PC-3 (cell line): Measurements from ENCODE around the gene SLC25A36. TPM values are rescaled to one million over a fixed set of nuclear protein-coding genes. Genes with fewer than 3 reads are reported as not detected.
A peak's percentile ranks its signal among the peaks of the same experiment; 100 is the strongest.

Source experiments
- ATAC-seq: fragments of 200-7000 bp; cut with Tn5 transposase; 2 replicates; pipeline ENCODE4 v1.9.1; 2020; ENCODE audit warnings: mild to moderate bottlenecking, moderate library complexity
- BruUV-seq: library from RNA; stranded (reverse); fragments of 400-500 nt; replicated peaks from 2 replicates; lab custom pipeline; 2021; lab: Mats Ljungman, UMichigan
- CTCF ChIA-PET: fragments of 300-600 bp; sonication (Branson Sonifier 250); formaldehyde crosslinking; loops from one replicate; lab custom pipeline; 2022; ENCODE audit warnings: antibody characterized with exemption; lab: Charles Lee
- POLR2A ChIA-PET: fragments of 300-600 bp; sonication (Branson Sonifier 250); formaldehyde crosslinking; loops from one replicate; lab custom pipeline; 2022; ENCODE audit warnings: antibody characterized with exemption; ENCODE audit not compliant: unreplicated experiment; lab: Charles Lee
- DNase-seq: peaks from one replicate; pipeline ENCODE4 v3.0.0-alpha.2; 2015
- H2AFZ ChIP-seq: fragments of 300-600 bp; sonication (generic); 2 replicates; pipeline ENCODE4 v1.6.0; 2016; ENCODE audit warnings: antibody characterized with exemption, low read length
- H3F3A ChIP-seq: fragments of 300-600 bp; sonication (generic); one replicate; pipeline ENCODE4 v1.6.0; 2017; ENCODE audit warnings: antibody characterized with exemption, low read length, control low read depth, mild to moderate bottlenecking; ENCODE audit not compliant: unreplicated experiment
- H3K27ac ChIP-seq: fragments of 300-600 bp; sonication (generic); 2 replicates; pipeline ENCODE4 v1.5.1; 2016; ENCODE audit warnings: mild to moderate bottlenecking, low read length
- H3K27me3 ChIP-seq: fragments of 300-600 bp; sonication (generic); 2 replicates; pipeline ENCODE4 v1.6.1; 2016; ENCODE audit warnings: low read length, mixed read lengths
- H3K36me3 ChIP-seq: fragments of 300-600 bp; sonication (generic); 2 replicates; pipeline ENCODE4 v1.6.1; 2016; ENCODE audit warnings: low read depth, mixed run types, low read length, mixed read lengths
- H3K4me1 ChIP-seq: fragments of 300-600 bp; sonication (generic); 2 replicates; pipeline ENCODE4 v1.5.1; 2016; ENCODE audit warnings: low read length; ENCODE audit not compliant: insufficient read depth
- H3K4me2 ChIP-seq: fragments of 300-600 bp; sonication (generic); 2 replicates; pipeline ENCODE4 v1.6.0; 2016; ENCODE audit warnings: low read length
- H3K4me3 ChIP-seq: fragments of 300-600 bp; sonication (generic); 2 replicates; pipeline ENCODE4 v1.5.1; 2016; ENCODE audit warnings: mild to moderate bottlenecking, low read length, mixed read lengths
- H3K79me2 ChIP-seq: fragments of 300-600 bp; sonication (generic); 2 replicates; pipeline ENCODE4 v1.6.1; 2017; ENCODE audit warnings: low read length, mixed read lengths
- H3K9ac ChIP-seq: fragments of 300-600 bp; sonication (generic); 2 replicates; pipeline ENCODE4 v1.6.0; 2016; ENCODE audit warnings: mild to moderate bottlenecking, low read length
- H3K9me2 ChIP-seq: fragments of 300-600 bp; sonication (generic); replicated peaks from 2 replicates; pipeline ENCODE4 v1.6.1; 2016; ENCODE audit warnings: mixed run types, low read length, mixed read lengths
- H3K9me3 ChIP-seq: fragments of 300-600 bp; sonication (generic); 2 replicates; pipeline ENCODE4 v1.6.1; 2016; ENCODE audit warnings: low read length, mixed read lengths
- H4K20me1 ChIP-seq: fragments of 300-600 bp; sonication (generic); 2 replicates; pipeline ENCODE4 v1.6.1; 2016; ENCODE audit warnings: low read length, mixed read lengths
- EZH2 ChIP-seq: fragments of 300-600 bp; sonication (generic); IDR thresholded peaks from one replicate; pipeline ENCODE4 v1.6.1; 2017; ENCODE audit warnings: antibody characterized with exemption, mild to moderate bottlenecking, low read length; ENCODE audit not compliant: unreplicated experiment
- EZH2phosphoT487 ChIP-seq: fragments of 300-600 bp; sonication (generic); IDR thresholded peaks from 2 replicates; pipeline ENCODE4 v1.6.1; 2018; ENCODE audit warnings: mild to moderate bottlenecking, antibody characterized with exemption, low read length, borderline replicate concordance
- intact Hi-C: fragments of 100-400 bp; cut with micrococcal nuclease; formaldehyde crosslinking; loops from 2 replicates; pipeline ENCODE4 v1.9.0; 2023
- total RNA-seq: library from RNA; depleted of rRNA; stranded (reverse); fragments of >200 nt; gene quantifications from 2 replicates; pipeline ENCODE4 v1.2.3, GENCODE V29; 2014
- TF ChIP-seq, protein P1 (sequence below): fragments of 300-600 bp; sonication (generic); conservative IDR thresholded peaks from 2 replicates; pipeline ENCODE4 v1.5.1; 2017; ENCODE audit warnings: antibody characterized with exemption, low read depth, mild to moderate bottlenecking, low read length

Gene SLC25A36
- total RNA-seq, 1 experiment from 2014 or later = 57.3 TPM

GRCh38 chr3:140903196-140903595 is 38.4 kb upstream of the SLC25A36 start:
- H3K4me1 ChIP-seq = no peaks in the 10 kb centered on the region
- BruUV-seq = no TSS peak
- peak; percentile 12 for DNase-seq
- H3K9me2 ChIP-seq = no peaks in the 10 kb centered on the region
- ChIA-PET CTCF (no interaction called here), POLR2A (no interaction called here)
- H3K9ac ChIP-seq = no peak overlapping the region
- no peaks in the 10 kb centered on the region for H3K79me2 ChIP-seq
- H3K9me3 ChIP-seq = no peaks in the 10 kb centered on the region
- no peak overlapping the region for H3K27ac ChIP-seq
- H4K20me1 ChIP-seq = no peaks in the 10 kb centered on the region
- H3F3A ChIP-seq = no peaks in the 10 kb centered on the region
- H2AFZ ChIP-seq = no peak overlapping the region
- intact Hi-C loops = no loop called here
- H3K36me3 ChIP-seq = no peaks in the 10 kb centered on the region
- H3K4me3 ChIP-seq = no peak overlapping the region
- peaks cover 4% of the 10 kb centered on the region; the same call in 1 of the 2 replicates for H3K27me3 ChIP-seq
- TF ChIP-seq EZH2 (no peak), EZH2phosphoT487 (no peak)
- TF ChIP-seq, protein P1, sequence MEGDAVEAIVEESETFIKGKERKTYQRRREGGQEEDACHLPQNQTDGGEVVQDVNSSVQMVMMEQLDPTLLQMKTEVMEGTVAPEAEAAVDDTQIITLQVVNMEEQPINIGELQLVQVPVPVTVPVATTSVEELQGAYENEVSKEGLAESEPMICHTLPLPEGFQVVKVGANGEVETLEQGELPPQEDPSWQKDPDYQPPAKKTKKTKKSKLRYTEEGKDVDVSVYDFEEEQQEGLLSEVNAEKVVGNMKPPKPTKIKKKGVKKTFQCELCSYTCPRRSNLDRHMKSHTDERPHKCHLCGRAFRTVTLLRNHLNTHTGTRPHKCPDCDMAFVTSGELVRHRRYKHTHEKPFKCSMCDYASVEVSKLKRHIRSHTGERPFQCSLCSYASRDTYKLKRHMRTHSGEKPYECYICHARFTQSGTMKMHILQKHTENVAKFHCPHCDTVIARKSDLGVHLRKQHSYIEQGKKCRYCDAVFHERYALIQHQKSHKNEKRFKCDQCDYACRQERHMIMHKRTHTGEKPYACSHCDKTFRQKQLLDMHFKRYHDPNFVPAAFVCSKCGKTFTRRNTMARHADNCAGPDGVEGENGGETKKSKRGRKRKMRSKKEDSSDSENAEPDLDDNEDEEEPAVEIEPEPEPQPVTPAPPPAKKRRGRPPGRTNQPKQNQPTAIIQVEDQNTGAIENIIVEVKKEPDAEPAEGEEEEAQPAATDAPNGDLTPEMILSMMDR = no peak
- no peak overlapping the region for H3K4me2 ChIP-seq
- ATAC-seq = no peak

DNA sequence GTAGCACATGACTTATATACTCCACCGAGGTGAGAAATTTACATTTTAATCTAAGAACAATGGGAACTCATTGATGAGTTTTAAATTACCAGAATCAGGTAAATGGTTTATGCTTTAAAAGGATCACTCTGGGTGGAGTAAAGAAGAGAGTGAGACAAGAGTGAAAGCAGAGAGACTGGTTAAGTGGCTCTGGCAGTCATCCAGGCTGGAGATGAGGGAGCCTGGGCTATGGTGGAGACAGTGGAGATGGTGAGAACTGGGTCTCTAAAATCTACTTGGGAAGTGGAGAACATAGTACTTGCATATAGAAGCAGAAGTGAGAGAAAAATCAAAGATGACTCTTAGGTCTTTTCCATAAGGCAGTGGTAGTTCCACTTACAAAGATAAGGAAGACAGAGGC is 37.1 kb upstream of the SLC25A36 start:
- no peak for TF ChIP-seq EZH2phosphoT487
- TF ChIP-seq, protein P1 = no peak
- TF ChIP-seq EZH2 = no peak
- H3K4me1 ChIP-seq = no peaks in the 10 kb centered on the region
- H3K9me3 ChIP-seq = no peaks in the 10 kb centered on the region
- H3K27me3 ChIP-seq = peaks cover 4% of the 10 kb centered on the region; the same call in 1 of the 2 replicates
- no peak overlapping the region for H3K4me3 ChIP-seq
- BruUV-seq = no TSS peak
- H3K9me2 ChIP-seq = no peaks in the 10 kb centered on the region
- CTCF ChIA-PET = no interaction called here
- POLR2A ChIA-PET = no interaction called here
- H3K27ac ChIP-seq = no peak overlapping the region
- no peak for ATAC-seq
- intact Hi-C loops = no loop called here
- H3K9ac ChIP-seq = no peak overlapping the region
- H3K4me2 ChIP-seq = no peak overlapping the region
- DNase-seq = no peak
- H3F3A ChIP-seq = no peaks in the 10 kb centered on the region
- no peak overlapping the region for H2AFZ ChIP-seq
- no peaks in the 10 kb centered on the region for H3K36me3 ChIP-seq
- no peaks in the 10 kb centered on the region for H4K20me1 ChIP-seq
- no peaks in the 10 kb centered on the region for H3K79me2 ChIP-seq

- no TSS peak for BruUV-seq
- Histone ChIP-seq H3F3A (no peaks in the 10 kb centered on the region), H3K9ac (no peak overlapping the region), H3K9me2 (no peaks in the 10 kb centered on the region), H3K79me2 (no peaks in the 10 kb centered on the region), H4K20me1 (no peaks in the 10 kb centered on the region), H3K27ac (no peak overlapping the region), H2AFZ (no peak overlapping the region), H3K27me3 (peaks cover 4% of the 10 kb centered on the region; the same call in 1 of the 2 replicates), H3K36me3 (no peaks in the 10 kb centered on the region), H3K9me3 (no peaks in the 10 kb centered on the region), H3K4me1 (no peaks in the 10 kb centered on the region), H3K4me3 (no peak overlapping the region), H3K4me2 (no peak overlapping the region)
- DNase-seq (no peak), ATAC-seq (no peak)
- TF ChIP-seq, protein P1 = no peak
- TF ChIP-seq EZH2 (no peak), EZH2phosphoT487 (no peak)
- ChIA-PET CTCF (no interaction called here), POLR2A (no interaction called here)
- intact Hi-C loops = no loop called here
These were observed 36.1 kb upstream of the SLC25A36 start for GRCh38 chr3:140905559-140905958.
